Medulla oblongata (tissue), 1 donor: ENCODE data around the gene ENPEP.
A peak's percentile ranks its signal among the peaks of the same experiment; 100 is the strongest.
"Not testable (repeated sequence)": the region's sequence is repeated elsewhere in the genome, so short reads cannot be mapped to it uniquely, and the experiment has no call there.

Experiments used
- DNase-seq: peaks from one replicate; pipeline ENCODE4 v3.0.0-alpha.2; 2015; ENCODE audit errors: extremely low spot score

ENPEP gene

GRCh38 chr4:110484029-110484428 is 8.1 kb downstream of the ENPEP start:
- no peak for DNase-seq

GRCh38 chr4:110484767-110485166 is 8.8 kb downstream of the ENPEP start:
- no peak for DNase-seq

GRCh38 chr4:110485452-110485851 is 9.5 kb downstream of the ENPEP start:
- DNase-seq = no peak

GRCh38 chr4:110486256-110486655 is 10.3 kb downstream of the ENPEP start:
- no peak for DNase-seq

GRCh38 chr4:110486850-110487249 is 10.9 kb downstream of the ENPEP start:
- not testable (repeated sequence) for DNase-seq

- DNase-seq = no peak
Observed at GRCh38 chr4:110487873-110488272, 11.9 kb downstream of the ENPEP start.

GRCh38 chr4:110489901-110490508 is 14.1 kb downstream of the ENPEP start:
- no peak for DNase-seq

GRCh38 chr4:110492522-110492921 is 16.6 kb downstream of the ENPEP start:
- no peak for DNase-seq

- DNase-seq = no peak
Observed at GRCh38 chr4:110493520-110493919, 17.6 kb downstream of the ENPEP start.

GRCh38 chr4:110498420-110498819 is 22.5 kb downstream of the ENPEP start:
- DNase-seq = no peak

- no peak for DNase-seq
Observed at GRCh38 chr4:110499126-110499525, 23.2 kb downstream of the ENPEP start.

- no peak for DNase-seq
Observed at GRCh38 chr4:110501826-110502225, 25.9 kb downstream of the ENPEP start.

- DNase-seq = peak; percentile 7
Observed at GRCh38 chr4:110503270-110504083, 27.5 kb downstream of the ENPEP start.

- DNase-seq = no peak
Observed at GRCh38 chr4:110504084-110504435, 28.1 kb downstream of the ENPEP start.

GRCh38 chr4:110505440-110505839 is 29.5 kb downstream of the ENPEP start:
- DNase-seq = no peak

- DNase-seq = peak; percentile 12
Observed at GRCh38 chr4:110508827-110509710, 33.1 kb downstream of the ENPEP start.

- no peak for DNase-seq
Observed at GRCh38 chr4:110510277-110510676, 34.3 kb downstream of the ENPEP start.

GRCh38 chr4:110510955-110511544 is 35.1 kb downstream of the ENPEP start:
- DNase-seq = peak; percentile 86

- DNase-seq = no peak
Observed at GRCh38 chr4:110512901-110513300, 36.9 kb downstream of the ENPEP start.

- peak; percentile 36 for DNase-seq
Observed at GRCh38 chr4:110514889-110515479, 39.0 kb downstream of the ENPEP start.

GRCh38 chr4:110515676-110516075 is 39.7 kb downstream of the ENPEP start:
- DNase-seq = no peak
